CD14-positive monocyte (primary cell): Measurements from ENCODE around the gene MYOM1. TPM values are rescaled to one million over a fixed set of nuclear protein-coding genes. Genes with fewer than 3 reads are reported as not detected.
A peak's percentile ranks its signal among the peaks of the same experiment; 100 is the strongest.

ENCODE experiments used
- DNase-seq, 3 donors: peaks; one replicate each; pipeline ENCODE4 v3.0.0-alpha.2; 2011 to 2022
- H2AFZ ChIP-seq: 2 replicates; pipeline ENCODE4 v1.6.0; 2012; ENCODE audit warnings: mild to moderate bottlenecking, low read depth, low read length, inconsistent platforms; ENCODE audit not compliant: insufficient read depth, poor library complexity, severe bottlenecking
- H3K27ac ChIP-seq, 2 donors: 1 replicate in 1 of 2; 2 replicates in 1 of 2; pipeline ENCODE4 v1.5.1; 2012 to 2013; ENCODE audit warnings: low read length in 2 of 2, control low read depth in 1 of 2, inconsistent platforms in 1 of 2, low read depth in 1 of 2, mild to moderate bottlenecking in 1 of 2
- H3K27me3 ChIP-seq, 2 donors: one replicate each; pipeline versions ENCODE4 v1.6.0 to v1.6.1; 2011 to 2013; ENCODE audit warnings: low read length in 2 of 2; ENCODE audit not compliant: control insufficient read depth in 2 of 2, insufficient read depth in 2 of 2
- H3K36me3 ChIP-seq, 2 donors: replicated peaks in 1 of 2; 1 replicate in 1 of 2; 2 replicates in 1 of 2; pipeline versions ENCODE4 v1.5.1 to v1.6.1; 2012 to 2013; ENCODE audit warnings: low read length in 2 of 2, control low read depth in 1 of 2, inconsistent platforms in 1 of 2, mild to moderate bottlenecking in 1 of 2; ENCODE audit not compliant: insufficient read depth in 2 of 2, control insufficient read depth in 1 of 2
- H3K4me1 ChIP-seq, 2 donors: 1 replicate in 1 of 2; 2 replicates in 1 of 2; pipeline versions ENCODE4 v1.5.1 to v1.6.1; 2012 to 2013; ENCODE audit warnings: low read length in 2 of 2, control low read depth in 1 of 2, inconsistent platforms in 1 of 2, mild to moderate bottlenecking in 1 of 2, moderate library complexity in 1 of 2; ENCODE audit not compliant: insufficient read depth in 2 of 2, control insufficient read depth in 1 of 2
- H3K4me2 ChIP-seq: replicated peaks from 2 replicates; pipeline ENCODE3; 2012; ENCODE audit warnings: low read length, moderate library complexity, mild to moderate bottlenecking; ENCODE audit not compliant: poor library complexity, severe bottlenecking; ENCODE audit errors: extremely low read depth
- H3K4me3 ChIP-seq, 3 experiments: fragments of 200-600 bp in 1 of 3; sonication (generic) in 1 of 3; replicated peaks in 1 of 3; 1 replicate in 2 of 3; 2 replicates in 1 of 3; pipeline ENCODE4 v1.5.1; 2011 to 2013; ENCODE audit warnings: low read length in 3 of 3, mild to moderate bottlenecking in 3 of 3, control low read depth in 2 of 3, low read depth in 2 of 3, inconsistent platforms in 1 of 3, moderate library complexity in 1 of 3
- H3K79me2 ChIP-seq: 2 replicates; pipeline ENCODE4 v1.6.0; 2012; ENCODE audit warnings: mild to moderate bottlenecking, control low read depth, inconsistent platforms, low read length, moderate library complexity; ENCODE audit not compliant: insufficient read depth
- H3K9ac ChIP-seq: 2 replicates; pipeline ENCODE4 v1.6.0; 2017; ENCODE audit warnings: low read length, mild to moderate bottlenecking; ENCODE audit not compliant: insufficient read depth, poor library complexity, severe bottlenecking
- H3K9me3 ChIP-seq, 2 donors: replicated peaks in 1 of 2; 1 replicate in 1 of 2; 2 replicates in 1 of 2; pipeline versions ENCODE4 v1.5.1 to v1.6.1; 2012 to 2013; ENCODE audit warnings: low read length in 2 of 2, control low read depth in 1 of 2; ENCODE audit not compliant: control insufficient read depth in 1 of 2, insufficient read depth in 1 of 2
- H4K20me1 ChIP-seq: 2 replicates; pipeline ENCODE4 v1.6.0; 2012; ENCODE audit warnings: mild to moderate bottlenecking, low read length, control low read depth, moderate library complexity; ENCODE audit not compliant: insufficient read depth
- H3K27ac Mint-ChIP-seq, 7 donors: one replicate each; pipeline ENCODE4 v1.8.0; 2020; ENCODE audit warnings: mild to moderate bottlenecking in 7 of 7, mixed read lengths in 7 of 7, moderate library complexity in 6 of 7, inconsistent platforms in 2 of 7
- H3K27me3 Mint-ChIP-seq, 3 donors: one replicate each; pipeline ENCODE4 v1.8.0; 2021 to 2022; ENCODE audit warnings: low read depth in 3 of 3, mild to moderate bottlenecking in 3 of 3, mixed read lengths in 3 of 3, moderate library complexity in 3 of 3, inconsistent platforms in 1 of 3
- H3K36me3 Mint-ChIP-seq, 2 donors: one replicate each; pipeline ENCODE4 v1.8.0; 2020; ENCODE audit warnings: mixed read lengths in 2 of 2, inconsistent platforms in 1 of 2, mild to moderate bottlenecking in 1 of 2
- H3K4me1 Mint-ChIP-seq: one replicate; pipeline ENCODE4 v1.8.0; 2020; ENCODE audit warnings: mild to moderate bottlenecking, mixed read lengths
- H3K4me3 Mint-ChIP-seq, 2 donors: one replicate each; pipeline ENCODE4 v1.8.0; 2020; ENCODE audit warnings: mild to moderate bottlenecking in 2 of 2, mixed read lengths in 2 of 2, moderate library complexity in 1 of 2
- H3K9me3 Mint-ChIP-seq, 7 donors: one replicate each; pipeline ENCODE4 v1.8.0; 2020 to 2022; ENCODE audit warnings: mixed read lengths in 7 of 7, mild to moderate bottlenecking in 6 of 7, moderate library complexity in 6 of 7, inconsistent platforms in 2 of 7
- WGBS: methylation state at CpG from one replicate; pipeline ENCODE4 v1.1.5; 2013; ENCODE audit warnings: missing lambda C conversion rate; ENCODE audit not compliant: insufficient coverage; 5-methylcytosine and 5-hydroxymethylcytosine counted together
- intact Hi-C, 2 donors: fragments of 100-400 bp; cut with micrococcal nuclease; formaldehyde crosslinking; loops; one replicate each; pipeline versions ENCODE4 v1.15.0 to v1.15.1; 2023
- polyA plus RNA-seq, 3 donors: library from polyadenylated mRNA; depleted of rRNA in 1 of 3; unstranded in 2 of 3; stranded (reverse) in 1 of 3; fragments of 300-500 nt in 2 of 3; fragments of >200 nt in 1 of 3; fragmentation: Illumina TruSeq in 2 of 3; gene quantifications; 1 replicate in 2 of 3; 2 replicates in 1 of 3; pipeline ENCODE4 v1.2.3, GENCODE V29; 2012 to 2021
- TF ChIP-seq, protein P1 (sequence below): fragments of 200-600 bp; IDR thresholded peaks from one replicate; pipeline ENCODE4 v1.8.0; 2022; ENCODE audit warnings: antibody characterized with exemption, mild to moderate bottlenecking

MYOM1 gene
- polyA plus RNA-seq, 3 donors: 0.05 to 0.95 (median 0.22) TPM

DNA sequence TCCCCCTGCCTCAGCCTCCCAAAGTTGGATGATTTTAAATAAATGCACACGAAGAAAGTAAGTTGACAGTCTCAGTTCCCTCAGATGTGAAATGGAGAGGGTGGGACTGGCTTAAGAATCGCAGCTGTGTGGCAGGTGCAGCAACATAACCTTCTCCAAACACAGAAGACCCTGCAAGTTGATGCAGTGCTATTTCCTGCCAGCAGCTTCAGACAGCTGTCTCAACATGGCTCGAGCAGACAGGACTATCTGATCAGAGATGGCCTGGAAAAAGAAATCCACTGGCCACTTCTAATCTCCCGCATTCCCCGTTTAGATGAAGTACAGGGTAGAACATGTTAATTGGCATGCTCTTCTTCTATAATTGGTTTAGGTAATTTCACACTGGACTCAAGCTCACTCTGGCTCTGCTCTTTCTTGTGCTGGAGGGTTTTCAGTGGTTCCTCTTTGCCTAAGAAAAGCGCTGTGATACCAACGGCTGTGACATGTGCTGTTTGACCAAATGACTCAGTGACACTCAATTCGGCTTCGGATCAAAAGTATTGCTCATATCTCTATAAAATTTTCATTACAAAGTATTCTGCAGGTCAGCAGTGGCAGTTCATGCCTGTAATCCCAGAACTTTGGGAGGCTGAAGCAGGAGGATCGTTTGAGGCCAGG lies 40.2 kb downstream of the MYOM1 start:
- no peaks in the 10 kb centered on the region for H3K27me3 Mint-ChIP-seq
- Histone ChIP-seq H3K36me3 (no peaks in the 10 kb centered on the region), H2AFZ (no peak overlapping the region), H3K9me3 (no peaks in the 10 kb centered on the region), H3K27ac (peak overlapping the region in 1 of 2 donors; percentile 94), H3K79me2 (no peaks in the 10 kb centered on the region), H3K27me3 (no peaks in the 10 kb centered on the region), H3K9ac (no peak overlapping the region), H3K4me2 (no peak overlapping the region), H3K4me1 (peaks cover 17 to 21% of the 10 kb centered on the region in 2 donors), H3K4me3 (no peak overlapping the region), H4K20me1 (no peaks in the 10 kb centered on the region)
- intact Hi-C loops: loop anchor here (2.0 to 10.0 kb wide), 4 partner anchors 67 to 275 kb away; partner anchors contain the start of genes MYL12A (in 2 of the 2), LPIN2 (in 1 of the 2) and TGIF1 (in 1 of the 2)
- H3K4me1 Mint-ChIP-seq: peaks cover 18% of the 10 kb centered on the region
- no peaks in the 10 kb centered on the region for H3K9me3 Mint-ChIP-seq
- H3K27ac Mint-ChIP-seq: peak overlapping the region in 6 of 7 donors; percentile 11 to 97 (median 78)
- TF ChIP-seq, protein P1, sequence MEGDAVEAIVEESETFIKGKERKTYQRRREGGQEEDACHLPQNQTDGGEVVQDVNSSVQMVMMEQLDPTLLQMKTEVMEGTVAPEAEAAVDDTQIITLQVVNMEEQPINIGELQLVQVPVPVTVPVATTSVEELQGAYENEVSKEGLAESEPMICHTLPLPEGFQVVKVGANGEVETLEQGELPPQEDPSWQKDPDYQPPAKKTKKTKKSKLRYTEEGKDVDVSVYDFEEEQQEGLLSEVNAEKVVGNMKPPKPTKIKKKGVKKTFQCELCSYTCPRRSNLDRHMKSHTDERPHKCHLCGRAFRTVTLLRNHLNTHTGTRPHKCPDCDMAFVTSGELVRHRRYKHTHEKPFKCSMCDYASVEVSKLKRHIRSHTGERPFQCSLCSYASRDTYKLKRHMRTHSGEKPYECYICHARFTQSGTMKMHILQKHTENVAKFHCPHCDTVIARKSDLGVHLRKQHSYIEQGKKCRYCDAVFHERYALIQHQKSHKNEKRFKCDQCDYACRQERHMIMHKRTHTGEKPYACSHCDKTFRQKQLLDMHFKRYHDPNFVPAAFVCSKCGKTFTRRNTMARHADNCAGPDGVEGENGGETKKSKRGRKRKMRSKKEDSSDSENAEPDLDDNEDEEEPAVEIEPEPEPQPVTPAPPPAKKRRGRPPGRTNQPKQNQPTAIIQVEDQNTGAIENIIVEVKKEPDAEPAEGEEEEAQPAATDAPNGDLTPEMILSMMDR: no peak
- H3K4me3 Mint-ChIP-seq: no peak overlapping the region
- peak; percentile 66 to 85 (median 70) for DNase-seq
- H3K36me3 Mint-ChIP-seq: no peaks in the 10 kb centered on the region
- 54% methylated on average over 7 of the region's 10 CpGs for WGBS

DNA sequence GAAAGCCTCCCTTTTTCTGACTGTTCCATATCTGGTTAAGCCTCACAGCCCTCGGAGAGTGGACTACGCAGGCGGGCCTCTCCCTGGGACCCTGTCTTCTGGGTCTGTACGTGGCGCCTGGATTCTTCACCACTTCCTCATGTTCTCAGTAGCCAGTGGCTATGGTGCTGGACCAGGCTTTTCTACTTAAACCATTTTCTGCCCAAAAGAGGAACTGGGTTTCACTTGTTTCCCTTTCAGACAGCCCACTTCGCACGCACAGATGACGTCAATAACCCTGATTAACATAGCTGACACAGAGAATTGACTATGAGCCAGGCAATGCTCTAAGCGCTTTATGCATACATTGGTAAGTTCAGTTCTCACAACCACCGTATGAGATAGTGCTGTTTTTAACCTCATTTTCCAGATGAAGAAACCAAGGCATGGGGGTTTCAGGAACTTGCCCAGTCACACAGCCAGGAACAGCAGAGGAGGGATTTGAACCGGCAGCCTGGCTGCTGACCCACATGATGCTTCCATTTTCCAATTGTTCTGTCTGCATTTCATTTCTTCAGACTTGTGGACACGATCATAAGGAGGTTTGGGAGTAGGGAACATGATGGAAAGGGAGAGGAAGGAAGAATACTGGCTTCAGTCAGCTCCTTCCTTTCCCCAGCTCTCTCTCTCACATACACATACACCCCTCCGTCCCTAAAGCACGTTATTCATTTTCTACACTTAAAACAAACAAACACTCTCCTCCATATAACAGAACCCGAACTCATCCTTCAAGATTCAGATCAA lies 41.7 kb downstream of the MYOM1 start:
- H3K4me2 ChIP-seq: peak overlapping the region; percentile 33
- no peaks in the 10 kb centered on the region for H3K36me3 Mint-ChIP-seq
- intact Hi-C loops: loop anchor here (2.0 to 10.0 kb wide), 4 partner anchors 69 to 277 kb away; partner anchors contain the start of genes MYL12A (in 2 of the 2), LPIN2 (in 1 of the 2) and TGIF1 (in 1 of the 2)
- H3K27me3 ChIP-seq: no peaks in the 10 kb centered on the region
- H3K27me3 Mint-ChIP-seq: no peaks in the 10 kb centered on the region
- peak overlapping the region; percentile 64 for H3K9ac ChIP-seq
- H3K4me3 ChIP-seq: peak overlapping the region in 1 of 3 experiments; percentile 21
- H3K9me3 Mint-ChIP-seq: no peaks in the 10 kb centered on the region
- no peak overlapping the region for H2AFZ ChIP-seq
- H3K36me3 ChIP-seq: no peaks in the 10 kb centered on the region
- peaks cover 17 to 21% of the 10 kb centered on the region in 2 donors for H3K4me1 ChIP-seq
- peak overlapping the region; percentile 43 to 75 for H3K4me3 Mint-ChIP-seq
- H3K27ac Mint-ChIP-seq: peak overlapping the region; percentile 97 to 99 (median 98)
- H3K9me3 ChIP-seq: no peaks in the 10 kb centered on the region
- H4K20me1 ChIP-seq: no peaks in the 10 kb centered on the region
- H3K79me2 ChIP-seq: no peaks in the 10 kb centered on the region
- H3K27ac ChIP-seq: peak overlapping the region; percentile 86 to 94
- TF ChIP-seq, protein P1: no peak
- WGBS: 21% methylated on average over 13 of the region's 15 CpGs
- peaks cover 18% of the 10 kb centered on the region for H3K4me1 Mint-ChIP-seq
- peak; percentile 99 to 100 (median 100) for DNase-seq
